GM12878 (cell line): Measurements from ENCODE around the gene COX5A. TPM values are rescaled to one million over a fixed set of nuclear protein-coding genes. Genes with fewer than 3 reads are reported as not detected.

Experiments
- ATAC-seq: fragments of 200-7000 bp; cut with Tn5 transposase; 3 replicates; pipeline ENCODE4 v1.9.1; 2020; ENCODE audit warnings: mild to moderate bottlenecking, moderate library complexity
- BruUV-seq: library from RNA; stranded (reverse); fragments of 400-500 nt; replicated peaks from 2 replicates; lab custom pipeline; 2021; lab: Mats Ljungman, UMichigan
- CTCF ChIA-PET: fragments of 300-600 bp; sonication (Branson Sonifier 250); formaldehyde crosslinking; extraction: SDS; loops from one replicate; lab custom pipeline; 2021; ENCODE audit warnings: inconsistent platforms; lab: Yijun Ruan, JAX
- POLR2A ChIA-PET: fragments of 350-600 bp; formaldehyde crosslinking; extraction: SDS; loops from one replicate; lab custom pipeline; 2021; ENCODE audit warnings: inconsistent platforms; lab: Charles Lee
- RAD21 ChIA-PET: fragments of 300-600 bp; sonication (Branson Sonifier 250); formaldehyde crosslinking; loops from one replicate; lab custom pipeline; 2023; ENCODE audit warnings: antibody characterized with exemption; ENCODE audit not compliant: unreplicated experiment; lab: Charles Lee
- SMC1A ChIA-PET: fragments of 300-600 bp; sonication (Branson Sonifier 250); formaldehyde crosslinking; loops from one replicate; lab custom pipeline; 2023; ENCODE audit not compliant: unreplicated experiment, uncharacterized antibody; lab: Charles Lee
- DNase-seq: peaks from one replicate; pipeline ENCODE4 v3.0.0-alpha.2; 2011; ENCODE audit warnings: low read depth, low spot score
- FAIRE-seq: peaks from 3 replicates; lab custom pipeline; 2011; peaks lifted over from hg19 to GRCh38; lab: Jason Lieb, UNC
- H2AFZ ChIP-seq: 2 replicates; pipeline ENCODE4 v1.6.0; 2011; ENCODE audit warnings: low read depth, low read length, control low read depth; ENCODE audit not compliant: control insufficient read depth
- H3K27ac ChIP-seq: 2 replicates; pipeline ENCODE4 v1.5.1; 2011; ENCODE audit warnings: control low read depth; ENCODE audit not compliant: control insufficient read depth, insufficient read depth
- H3K27me3 ChIP-seq, 2 experiments: replicated peaks in 1 of 2; 2 replicates each; pipeline versions ENCODE4 v1.6.0 to v1.6.1; 2011; ENCODE audit warnings: low read length in 1 of 2; ENCODE audit not compliant: control insufficient read depth in 2 of 2, insufficient read depth in 2 of 2
- H3K36me3 ChIP-seq, 2 experiments: 2 replicates each; pipeline ENCODE4 v1.5.1; 2011; ENCODE audit warnings: low read length in 1 of 2; ENCODE audit not compliant: control insufficient read depth in 2 of 2, insufficient read depth in 2 of 2
- H3K4me1 ChIP-seq: 2 replicates; pipeline ENCODE4 v1.6.1; 2011; ENCODE audit warnings: mild to moderate bottlenecking, low read length, moderate library complexity, mixed read lengths; ENCODE audit not compliant: control insufficient read depth, insufficient read depth
- H3K4me2 ChIP-seq: 2 replicates; pipeline ENCODE4 v1.6.0; 2011; ENCODE audit warnings: control low read depth; ENCODE audit not compliant: control insufficient read depth, insufficient read depth
- H3K4me3 ChIP-seq: fragments of 200-600 bp; sonication (generic); 2 replicates; pipeline ENCODE4 v1.5.1; 2016
- H3K79me2 ChIP-seq: 2 replicates; pipeline ENCODE4 v1.6.0; 2011; ENCODE audit warnings: low read length; ENCODE audit not compliant: control insufficient read depth, insufficient read depth
- H3K9ac ChIP-seq: 2 replicates; pipeline ENCODE4 v1.8.0; 2011; ENCODE audit warnings: low read length, control low read depth, mixed read lengths; ENCODE audit not compliant: control insufficient read depth, insufficient read depth
- H3K9me3 ChIP-seq: replicated peaks from 3 replicates; pipeline ENCODE4 v1.5.1; 2011; ENCODE audit warnings: mild to moderate bottlenecking, low read length; ENCODE audit not compliant: control insufficient read depth, insufficient read depth
- H4K20me1 ChIP-seq: 2 replicates; pipeline ENCODE4 v1.6.0; 2011; ENCODE audit not compliant: control insufficient read depth, insufficient read depth
- ATF2 ChIP-seq: IDR thresholded peaks from 2 replicates; pipeline ENCODE4 v1.6.1; 2012; ENCODE audit warnings: low read length, inconsistent platforms
- JUNB ChIP-seq: IDR thresholded peaks from 2 replicates; pipeline ENCODE4 v1.6.1; 2016; ENCODE audit warnings: antibody characterized with exemption, mild to moderate bottlenecking
- NFXL1 ChIP-seq: fragments of 450-650 bp; IDR thresholded peaks from 2 replicates; pipeline ENCODE4 v1.6.1; 2017; ENCODE audit warnings: antibody characterized with exemption, mild to moderate bottlenecking, borderline replicate concordance
- NR2C2 ChIP-seq: IDR thresholded peaks from 2 replicates; pipeline ENCODE4 v1.6.1; 2011; ENCODE audit warnings: borderline replicate concordance, low read depth; ENCODE audit not compliant: control insufficient read depth, insufficient read length
- WGBS: methylation state at CpG from one replicate; pipeline ENCODE4 v1.1.6; 2016; ENCODE audit warnings: low lambda C conversion rate; ENCODE audit not compliant: insufficient replicate concordance, insufficient coverage; ENCODE audit errors: missing lambda C conversion rate; 5-methylcytosine and 5-hydroxymethylcytosine counted together
- in situ Hi-C: fragments of 300-500 bp; cut with MboI; formaldehyde crosslinking; loops from 9 replicates; pipeline ENCODE4 v1.14.3; 2018; ENCODE audit warnings: mixed read lengths
- intact Hi-C: fragments of 100-400 bp; cut with micrococcal nuclease; formaldehyde crosslinking; loops from one replicate; pipeline ENCODE4 v1.14.2; 2022; ENCODE audit not compliant: unreplicated experiment
- polyA plus RNA-seq, 11 experiments: library from polyadenylated mRNA; depleted of rRNA in 4 of 11; unstranded in 6 of 11; stranded (reverse) in 5 of 11; fragments of >200 nt; fragmentation: Nextera tagmentation in 4 of 11; fragmentation: Illumina TruSeq in 1 of 11; extraction: Ambion mirVana in 4 of 11; extraction: Trizol in 1 of 11; gene quantifications; 1 replicate in 1 of 11; 2 replicates in 10 of 11; pipeline versions ENCODE4 v1.2.1 to v1.2.3, GENCODE V29; 2011 to 2016; ENCODE audit warnings: inconsistent platforms in 2 of 11, missing spikeins in 2 of 11, low read depth in 1 of 11
- total RNA-seq, 4 experiments: library from RNA; depleted of rRNA in 3 of 4; stranded (reverse); fragments of >200 nt in 3 of 4; fragmentation: Illumina TruSeq in 1 of 4; extraction: Trizol in 1 of 4; gene quantifications; 2 replicates each; pipeline versions ENCODE4 v1.2.1 to v1.2.3, GENCODE V29; 2013 to 2021
- TF ChIP-seq, protein P1 (sequence below): fragments of 450-650 bp; IDR thresholded peaks from 2 replicates; pipeline ENCODE4 v1.6.1; 2017; ENCODE audit warnings: antibody characterized with exemption, mild to moderate bottlenecking, moderate library complexity
- TF ChIP-seq, protein P2 (sequence below): IDR thresholded peaks from 2 replicates; pipeline ENCODE4 v1.6.1; 2012; ENCODE audit warnings: low read depth, low read length, improper control_type of control experiment

COX5A gene
- total and polyA plus RNA-seq, 10 of the 15 experiments (the other 5 are each of a cell fraction or from before 2014, with no cell fraction given) = 84.5 to 1,218 (median 392) TPM

- TF ChIP-seq NR2C2 = no peak
Observed at GRCh38 chr15:74955017-74955416, 17.1 kb upstream of the COX5A start (continued).

DNA sequence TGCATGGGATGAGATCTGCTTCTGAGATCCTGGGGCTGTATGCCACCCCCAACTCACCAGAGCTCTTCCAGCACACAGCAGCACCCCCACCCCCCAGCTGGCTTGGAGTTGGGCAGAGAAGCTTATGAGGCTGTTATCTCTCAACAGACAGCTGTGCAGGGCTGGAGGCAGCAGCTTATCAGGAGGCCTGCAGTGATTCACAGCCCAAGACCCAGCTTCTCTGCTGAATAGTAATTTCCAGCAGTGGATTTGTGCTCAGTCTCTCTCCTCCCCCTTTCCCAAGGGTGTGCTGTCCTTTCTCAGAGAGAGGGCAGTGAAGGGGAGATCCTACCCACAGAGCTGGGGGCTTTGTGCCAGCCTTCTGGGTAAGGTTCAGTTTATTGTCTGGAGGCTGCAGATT, 16.6 kb upstream of the COX5A start:
- no peaks in the 10 kb centered on the region for H4K20me1 ChIP-seq
- no peak overlapping the region for H3K4me3 ChIP-seq
- H3K36me3 ChIP-seq = no peaks in the 10 kb centered on the region
- intact Hi-C loops (no loop called here), in situ Hi-C loops (no loop called here)
- ATAC-seq = no peak
- no peak for TF ChIP-seq JUNB
- no peak overlapping the region for H3K27ac ChIP-seq
- no peak for FAIRE-seq
- CTCF ChIA-PET = interaction anchor here (0.7 to 4.0 kb wide), 13 partner anchors 18 to 319 kb away, joined by 3 to 22 read pairs (median 3); partner anchors contain the start of gene FAM219B
- BruUV-seq = no TSS peak
- SMC1A ChIA-PET = interaction anchor here (0.7 to 1.9 kb wide), 4 partner anchors 15 to 69 kb away, joined by 3 to 5 read pairs (median 4); partner anchors contain the start of gene PPCDC
- DNase-seq = no peak
- no peak overlapping the region for H3K9ac ChIP-seq
- POLR2A ChIA-PET = no interaction called here
- H3K4me2 ChIP-seq = no peak overlapping the region; the same call in 1 of the 2 replicates
- RAD21 ChIA-PET = interaction anchor here (0.9 to 1.2 kb wide), 2 partner anchors 183 to 265 kb away, joined by 3 read pairs; no protein-coding TSS in a partner anchor
- H3K9me3 ChIP-seq = no peaks in the 10 kb centered on the region
- H3K27me3 ChIP-seq = peaks cover 8 to 15% of the 10 kb centered on the region in 2 experiments
- H3K79me2 ChIP-seq = no peaks in the 10 kb centered on the region; the same call in 1 of the 2 replicates
- no peak overlapping the region for H2AFZ ChIP-seq
- H3K4me1 ChIP-seq = peaks cover 25% of the 10 kb centered on the region

DNA sequence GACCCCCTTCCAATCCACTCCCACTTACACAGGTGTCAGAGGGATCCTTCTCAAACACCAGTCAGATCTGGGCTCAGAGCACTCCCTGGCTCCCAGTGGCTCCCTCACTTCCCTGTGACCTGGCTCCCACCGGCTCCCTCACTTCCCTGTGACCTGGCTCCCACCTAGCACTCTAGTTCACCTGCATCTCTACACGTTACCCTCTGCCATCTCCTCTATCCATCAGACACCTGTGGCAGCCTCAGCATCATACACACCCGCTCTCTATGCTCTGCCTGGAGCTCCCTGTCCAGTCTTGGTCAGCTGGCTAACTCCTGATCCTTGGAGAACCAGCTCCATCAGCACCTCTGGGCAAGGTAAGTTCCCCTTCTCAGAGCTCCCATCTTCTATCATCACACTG, 13.1 kb upstream of the COX5A start:
- BruUV-seq = no TSS peak
- no peak overlapping the region for H3K4me2 ChIP-seq
- H3K27ac ChIP-seq = no peak overlapping the region
- ChIA-PET POLR2A (interaction anchor here (0.8 to 1.7 kb wide), 5 partner anchors 9 to 182 kb away, joined by 3 to 4 read pairs (median 4); no protein-coding TSS in a partner anchor), SMC1A (interaction anchor here (0.6 to 8.1 kb wide), 16 partner anchors 9 to 317 kb away, joined by 3 to 82 read pairs (median 4); partner anchors contain the start of gene FAM219B), RAD21 (interaction anchor here (0.6 to 7.2 kb wide), 15 partner anchors 9 to 566 kb away, joined by 3 to 50 read pairs (median 3); partner anchors contain the start of genes FAM219B and ULK3), CTCF (interaction anchor here (0.6 to 6.4 kb wide), 35 partner anchors 9 to 501 kb away, joined by 3 to 117 read pairs (median 5); partner anchors contain the start of genes FAM219B, SCAMP5 and SIN3A)
- H3K79me2 ChIP-seq = no peaks in the 10 kb centered on the region; the same call in 1 of the 2 replicates
- no peaks in the 10 kb centered on the region for H3K9me3 ChIP-seq
- H3K36me3 ChIP-seq = no peaks in the 10 kb centered on the region
- H3K27me3 ChIP-seq = no peaks in the 10 kb centered on the region
- 72% methylated on average over 2 of the region's 3 CpGs for WGBS
- no peak for ATAC-seq
- H3K4me1 ChIP-seq = peaks cover 6% of the 10 kb centered on the region
- no peak overlapping the region for H2AFZ ChIP-seq
- no peak overlapping the region for H3K4me3 ChIP-seq
- no peaks in the 10 kb centered on the region for H4K20me1 ChIP-seq
- FAIRE-seq = no peak
- no peak overlapping the region for H3K9ac ChIP-seq
- no peak for DNase-seq
- in situ Hi-C loops = no loop called here
- intact Hi-C loops = loop anchor here (2.0 kb wide), 2 partner anchors 38 to 316 kb away; no protein-coding TSS in a partner anchor
- TF ChIP-seq, protein P1, sequence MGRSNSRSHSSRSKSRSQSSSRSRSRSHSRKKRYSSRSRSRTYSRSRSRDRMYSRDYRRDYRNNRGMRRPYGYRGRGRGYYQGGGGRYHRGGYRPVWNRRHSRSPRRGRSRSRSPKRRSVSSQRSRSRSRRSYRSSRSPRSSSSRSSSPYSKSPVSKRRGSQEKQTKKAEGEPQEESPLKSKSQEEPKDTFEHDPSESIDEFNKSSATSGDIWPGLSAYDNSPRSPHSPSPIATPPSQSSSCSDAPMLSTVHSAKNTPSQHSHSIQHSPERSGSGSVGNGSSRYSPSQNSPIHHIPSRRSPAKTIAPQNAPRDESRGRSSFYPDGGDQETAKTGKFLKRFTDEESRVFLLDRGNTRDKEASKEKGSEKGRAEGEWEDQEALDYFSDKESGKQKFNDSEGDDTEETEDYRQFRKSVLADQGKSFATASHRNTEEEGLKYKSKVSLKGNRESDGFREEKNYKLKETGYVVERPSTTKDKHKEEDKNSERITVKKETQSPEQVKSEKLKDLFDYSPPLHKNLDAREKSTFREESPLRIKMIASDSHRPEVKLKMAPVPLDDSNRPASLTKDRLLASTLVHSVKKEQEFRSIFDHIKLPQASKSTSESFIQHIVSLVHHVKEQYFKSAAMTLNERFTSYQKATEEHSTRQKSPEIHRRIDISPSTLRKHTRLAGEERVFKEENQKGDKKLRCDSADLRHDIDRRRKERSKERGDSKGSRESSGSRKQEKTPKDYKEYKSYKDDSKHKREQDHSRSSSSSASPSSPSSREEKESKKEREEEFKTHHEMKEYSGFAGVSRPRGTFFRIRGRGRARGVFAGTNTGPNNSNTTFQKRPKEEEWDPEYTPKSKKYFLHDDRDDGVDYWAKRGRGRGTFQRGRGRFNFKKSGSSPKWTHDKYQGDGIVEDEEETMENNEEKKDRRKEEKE = no peak
- TF ChIP-seq NFXL1 (no peak), ATF2 (no peak)
- TF ChIP-seq, protein P2, sequence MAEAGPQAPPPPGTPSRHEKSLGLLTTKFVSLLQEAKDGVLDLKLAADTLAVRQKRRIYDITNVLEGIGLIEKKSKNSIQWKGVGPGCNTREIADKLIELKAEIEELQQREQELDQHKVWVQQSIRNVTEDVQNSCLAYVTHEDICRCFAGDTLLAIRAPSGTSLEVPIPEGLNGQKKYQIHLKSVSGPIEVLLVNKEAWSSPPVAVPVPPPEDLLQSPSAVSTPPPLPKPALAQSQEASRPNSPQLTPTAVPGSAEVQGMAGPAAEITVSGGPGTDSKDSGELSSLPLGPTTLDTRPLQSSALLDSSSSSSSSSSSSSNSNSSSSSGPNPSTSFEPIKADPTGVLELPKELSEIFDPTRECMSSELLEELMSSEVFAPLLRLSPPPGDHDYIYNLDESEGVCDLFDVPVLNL = no peak
